Frontal cortex (tissue), 1 donor: ENCODE results near the gene MSS51. TPM values are rescaled to one million over a fixed set of nuclear protein-coding genes. Genes with fewer than 3 reads are reported as not detected.

ENCODE experiments used
- total RNA-seq: library from RNA; depleted of rRNA; stranded (reverse); fragments of >200 nt; gene quantifications from one replicate; pipeline ENCODE4 v1.2.3, GENCODE V29; 2014

Gene MSS51
- total RNA-seq, 1 donor from 2014 or later: 1.6 TPM

Other genes with a start within 250 kb of the MSS51 start
- 79.1 TPM for gene DNAJC9, start 186.3 kb downstream of the MSS51 start, total RNA-seq
- 126 TPM for gene MRPS16, start 180.9 kb downstream of the MSS51 start, total RNA-seq
- 0.82 TPM for gene CFAP70, start 74.7 kb downstream of the MSS51 start, total RNA-seq
- gene ANXA7, start 19.5 kb downstream of the MSS51 start, total RNA-seq: 25.7 TPM
- gene PPP3CB, start 62.5 kb upstream of the MSS51 start, total RNA-seq: 111 TPM
- 32.6 TPM for gene USP54, start 157.8 kb upstream of the MSS51 start, total RNA-seq
- 0.41 TPM for gene MYOZ1, start 207.9 kb upstream of the MSS51 start, total RNA-seq
- not detected for gene SYNPO2L, start 222.5 kb upstream of the MSS51 start, total RNA-seq